ENCODE results near the gene LCAT. TPM values are rescaled to one million over a fixed set of nuclear protein-coding genes. Genes with fewer than 3 reads are reported as not detected.
A peak's percentile ranks its signal among the peaks of the same experiment; 100 is the strongest.

LCAT gene
- total RNA-seq, 1 donor from 2014 or later = 73.8 TPM

GRCh38 chr16:67966549-67967182, 22.7 kb upstream of the LCAT start:
- peaks cover 39% of the 10 kb centered on the region for H3K4me1 Mint-ChIP-seq
- peaks cover 10% of the 10 kb centered on the region for H3K36me3 Mint-ChIP-seq
- peak overlapping the region; percentile 100 for H3K4me3 Mint-ChIP-seq
- H3K27ac Mint-ChIP-seq = peak overlapping the region; percentile 100
- H3K27me3 Mint-ChIP-seq (ENCODE audit: low read depth) = no peaks in the 10 kb centered on the region
- TF ChIP-seq, protein P1, sequence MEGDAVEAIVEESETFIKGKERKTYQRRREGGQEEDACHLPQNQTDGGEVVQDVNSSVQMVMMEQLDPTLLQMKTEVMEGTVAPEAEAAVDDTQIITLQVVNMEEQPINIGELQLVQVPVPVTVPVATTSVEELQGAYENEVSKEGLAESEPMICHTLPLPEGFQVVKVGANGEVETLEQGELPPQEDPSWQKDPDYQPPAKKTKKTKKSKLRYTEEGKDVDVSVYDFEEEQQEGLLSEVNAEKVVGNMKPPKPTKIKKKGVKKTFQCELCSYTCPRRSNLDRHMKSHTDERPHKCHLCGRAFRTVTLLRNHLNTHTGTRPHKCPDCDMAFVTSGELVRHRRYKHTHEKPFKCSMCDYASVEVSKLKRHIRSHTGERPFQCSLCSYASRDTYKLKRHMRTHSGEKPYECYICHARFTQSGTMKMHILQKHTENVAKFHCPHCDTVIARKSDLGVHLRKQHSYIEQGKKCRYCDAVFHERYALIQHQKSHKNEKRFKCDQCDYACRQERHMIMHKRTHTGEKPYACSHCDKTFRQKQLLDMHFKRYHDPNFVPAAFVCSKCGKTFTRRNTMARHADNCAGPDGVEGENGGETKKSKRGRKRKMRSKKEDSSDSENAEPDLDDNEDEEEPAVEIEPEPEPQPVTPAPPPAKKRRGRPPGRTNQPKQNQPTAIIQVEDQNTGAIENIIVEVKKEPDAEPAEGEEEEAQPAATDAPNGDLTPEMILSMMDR (IDR thresholded peaks at IDR 0.05; ENCODE audit: unreplicated experiment) = no peak
- DNase-seq (ENCODE audit: low spot score in 2 of 2, unreplicated experiment in 2 of 2) = no peak
- H3K9me3 Mint-ChIP-seq = no peaks in the 10 kb centered on the region

DNA sequence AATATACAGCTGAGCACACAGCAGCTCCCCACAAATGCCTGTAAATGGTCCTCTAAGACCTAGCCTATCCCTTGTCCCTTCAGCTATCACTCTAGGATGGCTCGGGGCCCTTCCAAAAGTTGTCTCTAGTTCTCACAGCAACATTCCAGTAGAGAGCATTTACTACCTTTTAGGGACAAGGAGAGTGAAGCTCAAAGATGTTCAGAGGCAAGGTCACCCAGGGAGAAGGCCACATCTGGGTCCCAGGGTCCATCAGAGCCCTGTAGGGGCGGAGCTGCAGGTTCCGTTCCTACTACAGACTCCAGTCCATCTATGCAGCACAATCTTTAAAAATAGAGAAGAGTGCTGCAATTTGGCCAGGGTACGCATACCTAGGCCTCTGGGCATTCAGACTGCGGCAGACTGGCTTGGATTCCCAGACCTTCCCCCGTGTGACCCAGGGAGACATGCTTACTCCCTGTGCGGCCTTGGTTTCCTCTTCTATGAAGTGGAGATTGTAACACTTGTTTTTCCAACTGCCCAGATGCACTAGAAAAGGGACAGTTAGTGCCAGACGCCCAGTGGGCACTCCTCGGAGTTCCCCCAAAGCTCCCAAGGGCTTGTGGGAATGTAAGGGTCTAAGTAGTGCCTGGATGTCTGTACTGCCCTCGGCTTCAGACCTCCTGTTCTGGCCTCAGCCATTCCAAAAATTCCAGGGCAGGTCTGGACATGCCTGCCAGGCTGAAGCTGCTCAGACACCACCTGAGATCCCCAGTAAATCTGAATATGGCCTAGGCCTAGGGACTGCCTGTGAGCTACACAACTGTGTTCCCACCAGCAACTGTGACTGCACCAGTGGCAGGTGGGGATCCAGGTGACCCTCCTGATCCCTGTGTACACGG, 22.0 kb upstream of the LCAT start:
- Mint-ChIP-seq H3K4me1 (peaks cover 39% of the 10 kb centered on the region), H3K27me3 (ENCODE audit: low read depth) (no peaks in the 10 kb centered on the region), H3K27ac (peak overlapping the region; percentile 100), H3K4me3 (peak overlapping the region; percentile 100), H3K9me3 (no peaks in the 10 kb centered on the region), H3K36me3 (peaks cover 14% of the 10 kb centered on the region)
- TF ChIP-seq, protein P1 (IDR thresholded peaks at IDR 0.05; ENCODE audit: unreplicated experiment) = no peak
- DNase-seq (ENCODE audit: low spot score in 2 of 2, unreplicated experiment in 2 of 2) = no peak

GRCh38 chr16:67964477-67965131, 20.7 kb upstream of the LCAT start:
- Mint-ChIP-seq H3K27ac (peak overlapping the region; percentile 100), H3K4me3 (no peak overlapping the region), H3K4me1 (peaks cover 39% of the 10 kb centered on the region), H3K36me3 (peaks cover 19% of the 10 kb centered on the region), H3K27me3 (ENCODE audit: low read depth) (no peaks in the 10 kb centered on the region), H3K9me3 (no peaks in the 10 kb centered on the region)
- DNase-seq (ENCODE audit: low spot score in 2 of 2, unreplicated experiment in 2 of 2) = no peak
- TF ChIP-seq, protein P1 (IDR thresholded peaks at IDR 0.05; ENCODE audit: unreplicated experiment) = no peak

DNA sequence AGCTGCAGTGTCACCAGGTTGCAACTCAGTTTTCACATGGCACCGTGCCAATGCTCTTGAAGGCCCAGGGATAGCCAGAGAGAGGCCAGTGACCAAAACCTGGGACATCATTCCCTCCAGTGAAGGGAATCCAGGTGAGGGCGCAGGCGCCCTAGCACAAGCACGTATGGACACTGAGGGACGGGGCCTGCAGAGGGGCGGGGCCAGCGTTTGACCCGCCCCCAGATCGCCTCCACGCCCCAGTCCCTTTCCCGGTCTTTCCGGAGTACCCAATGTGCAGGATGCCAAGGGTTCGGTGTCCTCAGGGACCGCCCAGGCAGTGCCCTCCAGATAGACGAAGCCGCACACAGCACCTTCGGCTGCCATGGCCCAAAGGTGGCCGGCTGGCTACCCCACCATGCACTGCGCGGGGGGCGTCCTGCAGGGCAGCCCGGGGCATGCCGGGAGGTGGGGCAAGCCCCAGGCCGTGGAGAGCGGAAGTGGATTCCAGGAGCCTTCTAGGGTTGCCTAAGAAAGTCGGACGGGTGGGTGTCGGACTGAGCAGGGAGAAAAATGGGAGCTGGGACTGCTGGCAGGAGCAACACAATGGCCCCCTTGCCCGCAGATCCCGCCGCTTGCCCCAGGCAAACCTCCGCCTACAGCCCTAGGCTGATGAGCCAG, 19.9 kb upstream of the LCAT start:
- DNase-seq (ENCODE audit: low spot score in 2 of 2, unreplicated experiment in 2 of 2) = no peak
- H3K4me3 Mint-ChIP-seq = no peak overlapping the region
- peaks cover 19% of the 10 kb centered on the region for H3K36me3 Mint-ChIP-seq
- H3K27ac Mint-ChIP-seq = no peak overlapping the region
- TF ChIP-seq, protein P1 (IDR thresholded peaks at IDR 0.05; ENCODE audit: unreplicated experiment) = no peak
- no peaks in the 10 kb centered on the region for H3K9me3 Mint-ChIP-seq
- H3K4me1 Mint-ChIP-seq = peaks cover 36% of the 10 kb centered on the region
- H3K27me3 Mint-ChIP-seq (ENCODE audit: low read depth) = no peaks in the 10 kb centered on the region

DNA sequence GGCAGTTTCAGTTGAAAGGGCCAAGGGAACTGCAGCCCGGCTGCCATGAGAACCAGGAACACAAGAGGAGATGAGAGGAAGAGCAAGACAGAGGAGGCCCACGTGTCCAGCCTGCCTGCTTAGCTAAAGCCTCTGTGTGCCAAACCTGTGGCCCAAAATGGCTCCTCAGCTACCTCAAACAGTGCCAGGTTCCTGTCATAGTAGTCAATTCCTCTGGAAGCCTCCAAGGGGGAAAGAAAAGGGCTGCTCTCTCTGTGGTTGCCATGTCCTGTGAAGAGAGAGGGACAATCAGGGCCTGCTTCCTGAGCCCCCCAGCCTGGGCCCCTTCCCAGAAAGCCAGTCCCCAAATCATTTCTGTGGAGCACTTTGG, 19.4 kb upstream of the LCAT start:
- no peak overlapping the region for H3K4me3 Mint-ChIP-seq
- peaks cover 24% of the 10 kb centered on the region for H3K36me3 Mint-ChIP-seq
- H3K27me3 Mint-ChIP-seq (ENCODE audit: low read depth) = no peaks in the 10 kb centered on the region

More for the DNA sequence above, 19.4 kb upstream of the LCAT start:
- Mint-ChIP-seq H3K4me1 (peaks cover 36% of the 10 kb centered on the region), H3K27ac (no peak overlapping the region), H3K9me3 (no peaks in the 10 kb centered on the region)
- DNase-seq (ENCODE audit: low spot score in 2 of 2, unreplicated experiment in 2 of 2) = no peak
- TF ChIP-seq, protein P1 (IDR thresholded peaks at IDR 0.05; ENCODE audit: unreplicated experiment) = no peak

Measured in mesothelial cell of epicardium (in vitro differentiated cells).